ENCODE measurements around the gene CCR4. TPM values are rescaled to one million over a fixed set of nuclear protein-coding genes. Genes with fewer than 3 reads are reported as not detected.
"Not testable (repeated sequence)": the region's sequence is repeated elsewhere in the genome, so short reads cannot be mapped to it uniquely, and the experiment has no call there.

The CCR4 gene
- total and polyA plus RNA-seq, 9 of the 15 experiments (the other 6 are each of a cell fraction or from before 2014, with no cell fraction given), result 0.04 to 0.47 (median 0.25) TPM; not detected in 1

DNA sequence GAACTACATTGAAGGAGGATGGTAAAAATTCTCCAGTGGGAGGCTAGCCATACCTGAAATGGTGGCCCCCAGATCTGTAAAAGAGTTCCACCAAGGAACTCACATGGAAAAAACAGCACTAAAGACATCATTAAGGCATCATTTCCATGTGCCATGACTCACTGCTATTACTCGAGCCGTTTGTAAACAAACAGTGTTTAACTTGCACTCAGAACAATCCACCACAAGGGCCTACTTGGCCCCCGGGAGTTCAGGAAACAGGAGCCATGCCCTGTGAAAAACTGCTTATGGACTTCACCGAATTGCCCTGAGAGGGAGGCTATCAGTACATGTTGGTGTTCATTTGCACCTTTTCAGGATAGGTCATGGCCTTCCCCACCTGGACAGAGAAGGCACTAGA, 18.2 kb downstream of the CCR4 start:
- peaks cover 10% of the 10 kb centered on the region; the same call in 1 of the 2 replicates for H3K9me3 ChIP-seq (replicated peaks; ENCODE audit: control insufficient read depth, insufficient read depth, low read depth, low read length)
- peak; percentile 10; the same call in 1 of the 3 replicates for ATAC-seq
- peak overlapping the region; percentile 82 for H2AFZ ChIP-seq (ENCODE audit: low read depth, low read length)
- in situ Hi-C loops (cut with MboI), result no loop called here
- WGBS (ENCODE audit: insufficient coverage, low coverage, missing lambda C conversion rate), result 33% methylated on average over 4 of the region's 4 CpGs
- no peaks in the 10 kb centered on the region for H3K27me3 ChIP-seq (ENCODE audit: control insufficient read depth in 2 of 2, insufficient read depth in 2 of 2, low read length in 2 of 2)
- intact Hi-C loops (cut with micrococcal nuclease), result no loop called here
- H3K79me2 ChIP-seq (ENCODE audit: control insufficient read depth, insufficient read depth, low read length), result no peaks in the 10 kb centered on the region
- BruUV-seq (replicated peaks), result no TSS peak
- H3K9ac ChIP-seq (ENCODE audit: insufficient read depth in 1 of 2, low read depth in 2 of 2, low read length in 2 of 2), result no peak overlapping the region
- FAIRE-seq, result no peak
- H3K4me2 ChIP-seq (ENCODE audit: insufficient read depth, low read length), result no peak overlapping the region
- no peak overlapping the region for H3K4me3 ChIP-seq
- POLR2A ChIA-PET, result interaction anchor here (0.6 to 1.4 kb wide), 2 partner anchors 10 to 60 kb away, joined by 3 read pairs; no protein-coding TSS in a partner anchor
- H3K27ac ChIP-seq (ENCODE audit: extremely low read depth, low read depth, low read length), result no peak overlapping the region
- peaks cover 5 to 29% of the 10 kb centered on the region in 2 experiments; a peak in 4 of 5 replicates for H3K4me1 ChIP-seq (replicated peaks in 1 of 2; ENCODE audit: control insufficient read depth in 2 of 2, insufficient read depth in 2 of 2, low read length in 2 of 2)
- no peaks in the 10 kb centered on the region for H4K20me1 ChIP-seq (replicated peaks; ENCODE audit: control insufficient read depth, insufficient read depth, low read length)
- H3K9me1 ChIP-seq (ENCODE audit: control insufficient read depth, insufficient read depth, low read length), result no peaks in the 10 kb centered on the region
- CTCF ChIA-PET (ENCODE audit: low intra/inter-chr PET ratio), result no interaction called here
- peak in 1 of 2 experiments; percentile 17; a peak in 2 of 4 replicates for TF ChIP-seq FOXA3 (CRISPR knock-in tag; conservative IDR thresholded peaks at IDR 0.05 in 1 of 2, IDR thresholded peaks at IDR 0.05 in 1 of 2)
- 0 out of 2 replicates have a peak, but pooled peaks have one; percentile 44 for TF ChIP-seq JUND (IDR thresholded peaks at IDR 0.05; ENCODE audit: borderline replicate concordance, low read depth, low read length)
- no peak for TF ChIP-seq JUND (tag; IDR thresholded peaks at IDR 0.05; ENCODE audit: borderline replicate concordance, low read depth, low read length)
- peak; percentile 51; the same call in 1 of the 2 replicates for TF ChIP-seq FOSL1 (tag; conservative IDR thresholded peaks at IDR 0.05)
- TF ChIP-seq, protein P1, sequence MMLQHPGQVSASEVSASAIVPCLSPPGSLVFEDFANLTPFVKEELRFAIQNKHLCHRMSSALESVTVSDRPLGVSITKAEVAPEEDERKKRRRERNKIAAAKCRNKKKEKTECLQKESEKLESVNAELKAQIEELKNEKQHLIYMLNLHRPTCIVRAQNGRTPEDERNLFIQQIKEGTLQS (IDR thresholded peaks at IDR 0.05), result peak; percentile 32; the same call in 1 of the 2 replicates
- TF ChIP-seq, protein P1 (CRISPR knock-in tag; conservative IDR thresholded peaks at IDR 0.05), result no peak
- no peak for TF ChIP-seq RFX7 (CRISPR knock-in tag; IDR thresholded peaks at IDR 0.05)
- no peak for TF ChIP-seq STAT5A (IDR thresholded peaks at IDR 0.05; ENCODE audit: borderline replicate concordance, low read length)
- no peak for TF ChIP-seq ASH1L (IDR thresholded peaks at IDR 0.05; ENCODE audit: borderline replicate concordance, low read depth, partially characterized antibody)
- TF ChIP-seq, protein P2, sequence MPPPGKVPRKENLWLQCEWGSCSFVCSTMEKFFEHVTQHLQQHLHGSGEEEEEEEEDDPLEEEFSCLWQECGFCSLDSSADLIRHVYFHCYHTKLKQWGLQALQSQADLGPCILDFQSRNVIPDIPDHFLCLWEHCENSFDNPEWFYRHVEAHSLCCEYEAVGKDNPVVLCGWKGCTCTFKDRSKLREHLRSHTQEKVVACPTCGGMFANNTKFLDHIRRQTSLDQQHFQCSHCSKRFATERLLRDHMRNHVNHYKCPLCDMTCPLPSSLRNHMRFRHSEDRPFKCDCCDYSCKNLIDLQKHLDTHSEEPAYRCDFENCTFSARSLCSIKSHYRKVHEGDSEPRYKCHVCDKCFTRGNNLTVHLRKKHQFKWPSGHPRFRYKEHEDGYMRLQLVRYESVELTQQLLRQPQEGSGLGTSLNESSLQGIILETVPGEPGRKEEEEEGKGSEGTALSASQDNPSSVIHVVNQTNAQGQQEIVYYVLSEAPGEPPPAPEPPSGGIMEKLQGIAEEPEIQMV (tag; conservative IDR thresholded peaks at IDR 0.05; ENCODE audit: low read depth), result no peak
- H3K36me3 ChIP-seq (ENCODE audit: control insufficient read depth, insufficient read depth, low read length), result no peaks in the 10 kb centered on the region
- DNase-seq (ENCODE audit: extremely low read depth in 1 of 4, low spot score in 3 of 4), result no peak

DNA sequence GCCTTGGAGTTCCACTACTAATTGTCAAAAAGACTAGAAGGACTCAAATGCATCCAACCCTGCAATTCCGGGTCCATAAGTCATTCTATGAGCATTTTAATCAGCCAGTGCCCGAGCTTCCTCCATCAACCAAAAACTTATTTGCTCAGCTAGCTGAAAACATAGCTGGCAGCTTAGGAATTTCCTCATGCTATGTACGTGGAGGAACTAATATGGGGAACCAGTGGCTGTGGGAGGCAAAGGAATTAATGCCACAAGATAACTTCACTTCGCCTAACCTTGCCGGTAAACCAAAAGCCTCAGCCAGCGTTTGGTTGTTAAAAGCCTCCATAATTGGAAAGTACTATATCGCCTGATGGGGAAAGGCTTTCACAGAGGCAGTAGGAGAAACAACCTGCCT, 19.8 kb downstream of the CCR4 start:
- H3K79me2 ChIP-seq (ENCODE audit: control insufficient read depth, insufficient read depth, low read length); H4K20me1 ChIP-seq (replicated peaks; ENCODE audit: control insufficient read depth, insufficient read depth, low read length); H3K9me1 ChIP-seq (ENCODE audit: control insufficient read depth, insufficient read depth, low read length); intact Hi-C loops (cut with micrococcal nuclease); H3K9ac ChIP-seq (ENCODE audit: insufficient read depth in 1 of 2, low read depth in 2 of 2, low read length in 2 of 2); in situ Hi-C loops (cut with MboI); FAIRE-seq; H3K4me3 ChIP-seq; BruUV-seq (replicated peaks); CTCF ChIA-PET (ENCODE audit: low intra/inter-chr PET ratio); DNase-seq (ENCODE audit: extremely low read depth in 1 of 4, low spot score in 3 of 4); ATAC-seq; H3K27ac ChIP-seq (ENCODE audit: extremely low read depth, low read depth, low read length); H3K36me3 ChIP-seq (ENCODE audit: control insufficient read depth, insufficient read depth, low read length); H3K4me2 ChIP-seq (ENCODE audit: insufficient read depth, low read length); H3K27me3 ChIP-seq (ENCODE audit: control insufficient read depth in 2 of 2, insufficient read depth in 2 of 2, low read length in 2 of 2); H3K9me3 ChIP-seq (replicated peaks; ENCODE audit: control insufficient read depth, insufficient read depth, low read depth, low read length): not testable (repeated sequence)
- H2AFZ ChIP-seq (ENCODE audit: low read depth, low read length), result peak overlapping the region; percentile 83
- H3K4me1 ChIP-seq (replicated peaks in 1 of 2; ENCODE audit: control insufficient read depth in 2 of 2, insufficient read depth in 2 of 2, low read length in 2 of 2), result peaks cover 5 to 34% of the 10 kb centered on the region in 2 experiments; a peak in 4 of 5 replicates
- 74% methylated on average over 7 of the region's 7 CpGs for WGBS (ENCODE audit: insufficient coverage, low coverage, missing lambda C conversion rate)
- POLR2A ChIA-PET, result interaction anchor here (1.8 to 2.0 kb wide), 2 partner anchors 12 to 14 kb away, joined by 4 to 10 read pairs; no protein-coding TSS in a partner anchor

Measured in K562 (cell line).